ENCODE results near the gene IRF9. TPM values are rescaled to one million over a fixed set of nuclear protein-coding genes. Genes with fewer than 3 reads are reported as not detected.

Gene IRF9
- total RNA-seq, 3 donors from 2014 or later: 44.6 to 76.0 (median 54.7) TPM

- no peaks in the 10 kb centered on the region for H3K9me3 ChIP-seq
- H3K36me3 ChIP-seq: peaks cover 3% of the 10 kb centered on the region
- no peaks in the 10 kb centered on the region for H3K27me3 ChIP-seq
- H3K27ac ChIP-seq: peak overlapping the region in 1 of 2 donors; percentile 83
- intact Hi-C loops (cut with DNase I; ENCODE audit: low total_unique reads): no loop called here
- TF ChIP-seq POLR2A (IDR thresholded peaks at IDR 0.05): no peak
- TF ChIP-seq CTCF (IDR thresholded peaks at IDR 0.05): no peak
- TF ChIP-seq POLR2AphosphoS5 (IDR thresholded peaks at IDR 0.05): no peak
- no peaks in the 10 kb centered on the region for H3K4me1 ChIP-seq
- no peak for DNase-seq (ENCODE audit: low spot score in 2 of 2)
- no peak overlapping the region for H3K4me3 ChIP-seq
These were observed 17.5 kb downstream of the IRF9 start for GRCh38 chr14:24178399-24179178.

GRCh38 chr14:24179294-24179960, 18.4 kb downstream of the IRF9 start:
- Histone ChIP-seq H3K4me1 (no peaks in the 10 kb centered on the region), H3K4me3 (no peak overlapping the region), H3K27ac (peak overlapping the region; percentile 66 to 83), H3K9me3 (no peaks in the 10 kb centered on the region), H3K36me3 (peaks cover 7% of the 10 kb centered on the region), H3K27me3 (no peaks in the 10 kb centered on the region)
- intact Hi-C loops (cut with DNase I; ENCODE audit: low total_unique reads): no loop called here
- no peak for DNase-seq (ENCODE audit: low spot score in 2 of 2)
- TF ChIP-seq POLR2A (IDR thresholded peaks at IDR 0.05) (no peak), CTCF (IDR thresholded peaks at IDR 0.05) (no peak), POLR2AphosphoS5 (IDR thresholded peaks at IDR 0.05) (no peak)

GRCh38 chr14:24179961-24180796, 19.1 kb downstream of the IRF9 start:
- no peaks in the 10 kb centered on the region for H3K9me3 ChIP-seq
- intact Hi-C loops (cut with DNase I; ENCODE audit: low total_unique reads): no loop called here
- peaks cover 8% of the 10 kb centered on the region for H3K36me3 ChIP-seq
- no peak overlapping the region for H3K4me3 ChIP-seq
- no peaks in the 10 kb centered on the region for H3K4me1 ChIP-seq
- peak overlapping the region; percentile 66 to 83 for H3K27ac ChIP-seq
- H3K27me3 ChIP-seq: no peaks in the 10 kb centered on the region
- TF ChIP-seq CTCF (IDR thresholded peaks at IDR 0.05): no peak
- TF ChIP-seq POLR2AphosphoS5 (IDR thresholded peaks at IDR 0.05): no peak
- TF ChIP-seq POLR2A (IDR thresholded peaks at IDR 0.05): no peak
- DNase-seq (ENCODE audit: low spot score in 2 of 2): no peak

GRCh38 chr14:24181371-24182077, 20.5 kb downstream of the IRF9 start:
- intact Hi-C loops (cut with DNase I; ENCODE audit: low total_unique reads): no loop called here
- H3K27ac ChIP-seq: no peak overlapping the region
- no peak for TF ChIP-seq POLR2A (IDR thresholded peaks at IDR 0.05)
- no peak for TF ChIP-seq CTCF (IDR thresholded peaks at IDR 0.05)
- TF ChIP-seq POLR2AphosphoS5 (IDR thresholded peaks at IDR 0.05): no peak
- H3K27me3 ChIP-seq: no peaks in the 10 kb centered on the region
- DNase-seq (ENCODE audit: low spot score in 2 of 2): no peak
- H3K4me3 ChIP-seq: no peak overlapping the region
- H3K4me1 ChIP-seq: no peaks in the 10 kb centered on the region
- no peaks in the 10 kb centered on the region for H3K9me3 ChIP-seq
- peaks cover 7% of the 10 kb centered on the region for H3K36me3 ChIP-seq

Measured in breast epithelium (tissue), 4 donors.